H1 (cell line): Measurements from ENCODE around the gene CRADD. TPM values are rescaled to one million over a fixed set of nuclear protein-coding genes. Genes with fewer than 3 reads are reported as not detected.

Experiments used
- CTCF ChIA-PET: fragments of 300-600 bp; sonication (Branson Sonifier 250); formaldehyde crosslinking; loops from one replicate; lab custom pipeline; 2021; ENCODE audit not compliant: partially characterized antibody; lab: Charles Lee
- POLR2A ChIA-PET: fragments of 300-600 bp; sonication (Branson Sonifier 250); formaldehyde crosslinking; loops from one replicate; lab custom pipeline; 2021; ENCODE audit warnings: inconsistent platforms; ENCODE audit not compliant: partially characterized antibody; lab: Charles Lee
- DNase-seq, 2 experiments: peaks; one replicate each; pipeline versions ENCODE4 v3.0.0 to v3.0.0-alpha.2; 2010 to 2022; ENCODE audit warnings: low spot score in 2 of 2, low read depth in 1 of 2, mixed read lengths in 1 of 2
- FAIRE-seq: peaks from 2 replicates; lab custom pipeline; 2011; peaks lifted over from hg19 to GRCh38; lab: Jason Lieb, UNC
- H2AFZ ChIP-seq: 2 replicates; pipeline ENCODE4 v1.8.1; 2012; ENCODE audit warnings: low read length, inconsistent platforms
- H2AK5ac ChIP-seq: 2 replicates; pipeline ENCODE4 v1.6.1; 2013; ENCODE audit warnings: low read depth, low read length
- H2BK120ac ChIP-seq: replicated peaks from 2 replicates; pipeline ENCODE3; 2013; ENCODE audit warnings: low read depth, low read length, inconsistent platforms
- H2BK12ac ChIP-seq: 2 replicates; pipeline ENCODE4 v1.6.1; 2013; ENCODE audit warnings: low read depth, low read length
- H2BK15ac ChIP-seq: 2 replicates; pipeline ENCODE4 v1.6.1; 2013; ENCODE audit warnings: low read length
- H2BK20ac ChIP-seq: 2 replicates; pipeline ENCODE4 v1.6.1; 2013; ENCODE audit warnings: low read length
- H2BK5ac ChIP-seq: 2 replicates; pipeline ENCODE4 v1.6.1; 2013; ENCODE audit warnings: low read depth, low read length
- H3K14ac ChIP-seq: 2 replicates; pipeline ENCODE4 v1.6.1; 2013; ENCODE audit warnings: inconsistent platforms; ENCODE audit not compliant: insufficient read length
- H3K18ac ChIP-seq: 2 replicates; pipeline ENCODE4 v1.6.1; 2013; ENCODE audit warnings: low read length; ENCODE audit errors: extremely low read depth
- H3K23ac ChIP-seq: 2 replicates; pipeline ENCODE4 v1.6.1; 2013; ENCODE audit warnings: inconsistent platforms; ENCODE audit not compliant: insufficient read length
- H3K23me2 ChIP-seq: 2 replicates; pipeline ENCODE4 v1.6.1; 2013; ENCODE audit warnings: low read depth, low read length
- H3K27ac ChIP-seq: 2 replicates; pipeline ENCODE4 v1.6.1; 2011; ENCODE audit warnings: low read depth, low read length, inconsistent platforms
- H3K27me3 ChIP-seq, 4 experiments: replicated peaks in 1 of 4; 1 replicate in 1 of 4; 2 replicates in 3 of 4; pipeline versions ENCODE4 v1.6.1 to v1.8.1; 2011 to 2013; ENCODE audit warnings: low read length in 3 of 4, mild to moderate bottlenecking in 3 of 4, inconsistent platforms in 2 of 4, mixed read lengths in 2 of 4, moderate library complexity in 1 of 4; ENCODE audit not compliant: control insufficient read depth in 3 of 4, insufficient read depth in 3 of 4; ENCODE audit errors: extremely low read depth in 1 of 4
- H3K36me3 ChIP-seq, 4 experiments: 2 replicates each; pipeline versions ENCODE4 v1.6.1 to v1.8.1; 2011 to 2013; ENCODE audit warnings: mild to moderate bottlenecking in 4 of 4, low read length in 3 of 4, moderate library complexity in 2 of 4, control low read depth in 1 of 4, inconsistent platforms in 1 of 4; ENCODE audit not compliant: insufficient read depth in 4 of 4, control insufficient read depth in 2 of 4
- H3K4ac ChIP-seq: replicated peaks from 2 replicates; pipeline ENCODE3; 2013; ENCODE audit warnings: low read length, low read depth, mixed read lengths, inconsistent platforms; ENCODE audit not compliant: insufficient read length
- H3K4me1 ChIP-seq, 4 experiments: replicated peaks in 1 of 4; 1 replicate in 1 of 4; 2 replicates in 3 of 4; pipeline versions ENCODE4 v1.6.1 to v1.8.1; 2011 to 2013; ENCODE audit warnings: low read length in 3 of 4, inconsistent platforms in 2 of 4, mixed read lengths in 1 of 4; ENCODE audit not compliant: insufficient read depth in 4 of 4, control insufficient read depth in 3 of 4
- H3K4me2 ChIP-seq, 2 experiments: 2 replicates each; pipeline versions ENCODE4 v1.6.1 to v1.8.1; 2011 to 2013; ENCODE audit warnings: low read depth in 2 of 2, low read length in 2 of 2, control low read depth in 1 of 2, inconsistent platforms in 1 of 2, mild to moderate bottlenecking in 1 of 2; ENCODE audit not compliant: insufficient read depth in 1 of 2
- H3K4me3 ChIP-seq, 4 experiments: fragments of 200-600, 300-600 bp in 1 of 4; sonication (generic), shearing (Covaris generic), sonication (Bioruptor Twin) in 1 of 4; 2 replicates each; pipeline versions ENCODE4 v1.5.1 to v1.8.1; 2011 to 2016; ENCODE audit warnings: low read length in 4 of 4, low read depth in 3 of 4, control low read depth in 2 of 4, inconsistent platforms in 2 of 4, mild to moderate bottlenecking in 2 of 4, mixed read lengths in 1 of 4, moderate library complexity in 1 of 4; ENCODE audit not compliant: insufficient read depth in 2 of 4; ENCODE audit errors: extremely low read depth in 1 of 4
- H3K56ac ChIP-seq: replicated peaks from 2 replicates; pipeline ENCODE3; 2013; ENCODE audit warnings: low read depth, mild to moderate bottlenecking, mixed read lengths, low read length, inconsistent platforms; ENCODE audit not compliant: insufficient read length
- H3K79me1 ChIP-seq: 2 replicates; pipeline ENCODE4 v1.6.1; 2013; ENCODE audit warnings: low read depth, low read length, control low read depth
- H3K79me2 ChIP-seq, 2 experiments: 2 replicates each; pipeline versions ENCODE4 v1.6.1 to v1.8.1; 2012 to 2013; ENCODE audit warnings: low read length in 2 of 2, mild to moderate bottlenecking in 2 of 2, inconsistent platforms in 1 of 2; ENCODE audit not compliant: insufficient read depth in 2 of 2, control insufficient read depth in 1 of 2
- H3K9ac ChIP-seq, 4 experiments: replicated peaks in 1 of 4; 1 replicate in 1 of 4; 2 replicates in 3 of 4; pipeline versions ENCODE4 v1.6.1 to v1.8.1; 2011 to 2013; ENCODE audit warnings: low read depth in 3 of 4, low read length in 3 of 4, control low read depth in 2 of 4, mild to moderate bottlenecking in 2 of 4, moderate library complexity in 2 of 4, inconsistent platforms in 1 of 4; ENCODE audit errors: extremely low read depth in 1 of 4
- H3K9me3 ChIP-seq, 2 experiments: 2 replicates each; pipeline versions ENCODE4 v1.6.1 to v1.8.1; 2012 to 2013; ENCODE audit warnings: mild to moderate bottlenecking in 2 of 2, moderate library complexity in 2 of 2, control low read depth in 1 of 2, inconsistent platforms in 1 of 2, low read depth in 1 of 2, low read length in 1 of 2, mixed read lengths in 1 of 2; ENCODE audit not compliant: insufficient read depth in 2 of 2
- H4K20me1 ChIP-seq, 2 experiments: replicated peaks in 1 of 2; 2 replicates each; pipeline versions ENCODE3 to v1.8.1; 2011 to 2013; ENCODE audit warnings: inconsistent platforms in 2 of 2, low read length in 2 of 2, mild to moderate bottlenecking in 1 of 2; ENCODE audit not compliant: insufficient read depth in 2 of 2, control insufficient read depth in 1 of 2
- H4K5ac ChIP-seq: 2 replicates; pipeline ENCODE4 v1.6.1; 2013; ENCODE audit warnings: low read length, low read depth, mixed read lengths, inconsistent platforms; ENCODE audit not compliant: insufficient read length
- H4K8ac ChIP-seq: 2 replicates; pipeline ENCODE4 v1.8.0; 2013; ENCODE audit warnings: mild to moderate bottlenecking, moderate library complexity, low read length, inconsistent platforms; ENCODE audit not compliant: insufficient read depth; ENCODE audit errors: extremely low read depth
- H4K91ac ChIP-seq: replicated peaks from 2 replicates; pipeline ENCODE3; 2013; ENCODE audit warnings: low read length, mixed read lengths, inconsistent platforms; ENCODE audit not compliant: insufficient read length
- CBX5 ChIP-seq: fragments of 300-800, 300-1000 bp; sonication (generic); IDR thresholded peaks from 2 replicates; pipeline ENCODE4 v1.7.1; 2016; ENCODE audit warnings: antibody characterized with exemption, low read length, low read depth
- CREB1 ChIP-seq: IDR thresholded peaks from 2 replicates; pipeline ENCODE4 v1.6.1; 2012; ENCODE audit warnings: inconsistent platforms
- EZH2 ChIP-seq: fragments of 200-600 bp; sonication (generic); IDR thresholded peaks from 2 replicates; pipeline ENCODE4 v1.7.1; 2012; ENCODE audit warnings: low read depth, mild to moderate bottlenecking, moderate library complexity, low read length, inconsistent platforms; ENCODE audit not compliant: severe bottlenecking
- NRF1 ChIP-seq: IDR thresholded peaks from 2 replicates; pipeline ENCODE4 v1.6.1; 2011; ENCODE audit warnings: mild to moderate bottlenecking, low read depth, low read length, improper control_type of control experiment
- POU5F1 ChIP-seq: IDR thresholded peaks from 2 replicates; pipeline ENCODE4 v1.6.1; 2011; ENCODE audit warnings: low read depth, mild to moderate bottlenecking, low read length, moderate library complexity
- SP4 ChIP-seq: IDR thresholded peaks from 2 replicates; pipeline ENCODE4 v1.6.1; 2012; ENCODE audit warnings: low read length, inconsistent platforms
- WGBS, 2 experiments: shearing (Covaris generic) in 1 of 2; methylation state at CpG; one replicate each; pipeline versions ENCODE4 v1.1.6 to v1.1.7; 2013 to 2015; ENCODE audit warnings: low lambda C conversion rate in 2 of 2, mixed read lengths in 2 of 2, inconsistent platforms in 1 of 2, low coverage in 1 of 2, missing lambda C conversion rate in 1 of 2; ENCODE audit not compliant: insufficient replicate concordance in 2 of 2, insufficient coverage in 1 of 2, insufficient read length in 1 of 2; ENCODE audit errors: extremely low coverage in 1 of 2, missing lambda C conversion rate in 1 of 2; 5-methylcytosine and 5-hydroxymethylcytosine counted together
- polyA plus RNA-seq, 7 experiments: library from polyadenylated mRNA; depleted of rRNA in 3 of 7; stranded (reverse) in 5 of 7; unstranded in 2 of 7; fragments of >200 nt in 5 of 7; fragments of 200-250 nt in 2 of 7; gene quantifications; 1 replicate in 5 of 7; 2 replicates in 1 of 7; 4 replicates in 1 of 7; pipeline versions ENCODE4 v1.2.1 to v1.2.3, GENCODE V29; 2011 to 2013; ENCODE audit warnings: missing spikeins in 2 of 7, mixed read lengths in 2 of 7
- total RNA-seq: library from RNA; stranded (reverse); fragmentation: NEBNext Ultra II Directional; extraction: Animal tissue kit (Norgen Biotek cat#: 25700); gene quantifications from 2 replicates; pipeline ENCODE4 v1.2.1, GENCODE V29; 2021

The CRADD gene
- total and polyA plus RNA-seq, 2 of the 8 experiments (the other 6 are each of a cell fraction or from before 2014, with no cell fraction given) = 8.1 to 15.4 TPM

DNA sequence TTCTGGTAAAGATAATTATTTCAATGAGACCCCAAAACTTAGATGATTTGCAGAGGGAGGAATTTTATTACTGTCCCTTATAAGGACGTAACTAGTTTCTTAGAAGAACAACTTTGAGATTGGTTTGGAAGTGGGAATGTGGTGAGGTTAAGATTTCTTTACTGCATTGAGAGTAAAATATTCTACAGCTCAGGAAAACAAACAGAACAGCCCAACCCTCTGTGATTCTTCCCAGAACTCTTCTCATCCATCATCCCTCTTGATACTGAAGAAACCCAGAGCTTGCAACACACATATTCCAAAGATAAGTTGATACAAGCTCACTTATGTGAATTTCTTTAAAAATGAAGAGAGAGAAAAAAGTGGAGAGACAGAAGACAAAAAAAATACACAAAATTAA is 234.2 kb downstream of the CRADD start:
- TF ChIP-seq CBX5 (no peak), NRF1 (no peak), CREB1 (no peak), EZH2 (no peak), SP4 (no peak), POU5F1 (no peak)
- TF ChIP-seq, all 59 proteins: peak for 0
- no peak overlapping the region for H2BK15ac ChIP-seq
- POLR2A ChIA-PET = no interaction called here
- H2AK5ac ChIP-seq = no peak overlapping the region
- no peak overlapping the region for H3K18ac ChIP-seq
- H3K23me2 ChIP-seq = no peaks in the 10 kb centered on the region
- DNase-seq = no peak
- no peaks in the 10 kb centered on the region for H4K20me1 ChIP-seq
- H3K9me3 ChIP-seq = no peaks in the 10 kb centered on the region
- H3K56ac ChIP-seq = no peak overlapping the region
- H4K5ac ChIP-seq = no peak overlapping the region
- H3K14ac ChIP-seq = no peak overlapping the region
- no peak overlapping the region for H3K4me2 ChIP-seq
- CTCF ChIA-PET = interaction anchor here (0.6 to 1.7 kb wide), 3 partner anchors 16 to 388 kb away, joined by 3 to 6 read pairs (median 3); no protein-coding TSS in a partner anchor
- WGBS, 2 experiments = 92% methylated on average over 1 of the region's 1 CpG; no CpG with 5 or more reads in 1 of the 2 experiments
- no peak overlapping the region for H3K23ac ChIP-seq
- no peak overlapping the region for H3K4me3 ChIP-seq
- H2AFZ ChIP-seq = no peak overlapping the region
- H3K79me1 ChIP-seq = no peaks in the 10 kb centered on the region
- no peaks in the 10 kb centered on the region for H3K27me3 ChIP-seq
- H4K91ac ChIP-seq = no peak overlapping the region
- H3K9ac ChIP-seq = no peak overlapping the region
- H3K27ac ChIP-seq = no peak overlapping the region
- no peak overlapping the region for H2BK120ac ChIP-seq
- H2BK20ac ChIP-seq = no peak overlapping the region
- H3K4ac ChIP-seq = no peak overlapping the region
- no peak overlapping the region for H2BK12ac ChIP-seq
- H3K79me2 ChIP-seq = no peaks in the 10 kb centered on the region
- no peaks in the 10 kb centered on the region for H3K4me1 ChIP-seq
- no peak overlapping the region for H2BK5ac ChIP-seq
- no peak for FAIRE-seq
- H3K36me3 ChIP-seq = no peaks in the 10 kb centered on the region
- H4K8ac ChIP-seq = no peak overlapping the region
